GM21737 (cell line): ENCODE results near the gene ZZZ3.
A peak's percentile ranks its signal among the peaks of the same experiment; 100 is the strongest.
"Not testable (repeated sequence)": the region's sequence is repeated elsewhere in the genome, so short reads cannot be mapped to it uniquely, and the experiment has no call there.

ENCODE experiments used
- ATAC-seq: cut with Tn5 transposase; IDR thresholded peaks from one replicate; pipeline ENCODE4 v1.9.1; 2021; ENCODE audit warnings: mild to moderate bottlenecking, moderate library complexity; ENCODE audit not compliant: unreplicated experiment

ZZZ3 gene

GRCh38 chr1:77682460-77683159 lies at the start of gene ZZZ3:
Gene ZZZ3 (minus strand): TSS chr1:77682658. CDS start chr1:77633354, 49,304 bp downstream.
- ATAC-seq = peak; percentile 77

GRCh38 chr1:77732090-77732489 lies 49.6 kb upstream of the ZZZ3 start:
- ATAC-seq = no peak

GRCh38 chr1:77725706-77726105 lies 43.2 kb upstream of the ZZZ3 start:
- ATAC-seq = no peak

GRCh38 chr1:77718181-77718580 lies 35.7 kb upstream of the ZZZ3 start:
- ATAC-seq = no peak

GRCh38 chr1:77716065-77716464 lies 33.6 kb upstream of the ZZZ3 start:
- ATAC-seq = no peak

GRCh38 chr1:77709727-77710126 lies 27.3 kb upstream of the ZZZ3 start:
- no peak for ATAC-seq

- no peak for ATAC-seq
Measured at GRCh38 chr1:77706321-77706720, 23.9 kb upstream of the ZZZ3 start.

- no peak for ATAC-seq
Measured at GRCh38 chr1:77704736-77705135, 22.3 kb upstream of the ZZZ3 start.

- ATAC-seq = not testable (repeated sequence)
Measured at GRCh38 chr1:77699673-77700072, 17.2 kb upstream of the ZZZ3 start.

- ATAC-seq = no peak
Measured at GRCh38 chr1:77697441-77697840, 15.0 kb upstream of the ZZZ3 start.

GRCh38 chr1:77688939-77689338 lies 6.5 kb upstream of the ZZZ3 start:
- ATAC-seq = no peak

- no peak for ATAC-seq
Measured at GRCh38 chr1:77687519-77687906, 5.1 kb upstream of the ZZZ3 start.

GRCh38 chr1:77686796-77687518 lies 4.5 kb upstream of the ZZZ3 start:
- ATAC-seq = no peak

- peak; percentile 70 for ATAC-seq
Measured at GRCh38 chr1:77683160-77684148, 996 bp upstream of the ZZZ3 start.

- no peak for ATAC-seq
Measured at GRCh38 chr1:77680173-77680572, 2.3 kb downstream of the ZZZ3 start.

GRCh38 chr1:77678660-77679610 lies 3.5 kb downstream of the ZZZ3 start:
- no peak for ATAC-seq

- ATAC-seq = not testable (repeated sequence)
Measured at GRCh38 chr1:77674807-77675206, 7.7 kb downstream of the ZZZ3 start.

GRCh38 chr1:77673716-77674355 lies 8.6 kb downstream of the ZZZ3 start:
- ATAC-seq = no peak

GRCh38 chr1:77673030-77673429 lies 9.4 kb downstream of the ZZZ3 start:
- no peak for ATAC-seq

- ATAC-seq = no peak
Measured at GRCh38 chr1:77672374-77672773, 10.1 kb downstream of the ZZZ3 start.
